HepG2 (cell line): ENCODE measurements around the gene ADGRL1. TPM values are rescaled to one million over a fixed set of nuclear protein-coding genes. Genes with fewer than 3 reads are reported as not detected.

Source experiments
- ADNP ChIP-seq: sonication (generic); formaldehyde crosslinking; IDR thresholded peaks from 2 replicates; pipeline ENCODE4 v1.4.0; 2020; ENCODE audit warnings: missing genetic modification reagents
- ARID5B ChIP-seq: IDR thresholded peaks from 2 replicates; pipeline ENCODE4 v1.4.0; 2020; ENCODE audit warnings: mild to moderate bottlenecking, missing genetic modification reagents
- ATM ChIP-seq: fragments of 450-650 bp; IDR thresholded peaks from 2 replicates; pipeline ENCODE4 v1.7.1; 2017; ENCODE audit warnings: mild to moderate bottlenecking, borderline replicate concordance
- CBX1 ChIP-seq: IDR thresholded peaks from one replicate; pipeline ENCODE4 v1.6.1; 2016; ENCODE audit warnings: antibody characterized with exemption, low read depth
- MBNL3 ChIP-seq: fragments of 250-450 bp; sonication (Bioruptor Pico); conservative IDR thresholded peaks from 2 replicates; pipeline ENCODE4 v1.8.0; 2022; ENCODE audit warnings: mild to moderate bottlenecking, inconsistent platforms
- PCBP2 ChIP-seq: fragments of 200-400 bp; formaldehyde crosslinking; optimal IDR thresholded peaks from 2 replicates; pipeline ENCODE3; 2018; ENCODE audit warnings: low read length, low read depth; ENCODE audit not compliant: poor library complexity, severe bottlenecking
- RFXANK ChIP-seq: IDR thresholded peaks from 2 replicates; pipeline ENCODE4 v1.6.1; 2016
- TCF7 ChIP-seq: sonication (generic); IDR thresholded peaks from 2 replicates; pipeline ENCODE4 v1.6.1; 2016; ENCODE audit warnings: antibody characterized with exemption, low read depth
- ZFP37 ChIP-seq: sonication (generic); formaldehyde crosslinking; IDR thresholded peaks from 2 replicates; pipeline ENCODE4 v1.4.0; 2020; ENCODE audit warnings: missing genetic modification reagents, borderline replicate concordance
- ZNF3 ChIP-seq: IDR thresholded peaks from 2 replicates; pipeline ENCODE4 v1.7.0; 2017; ENCODE audit warnings: inconsistent platforms
- ZNF607 ChIP-seq: sonication (generic); formaldehyde crosslinking; IDR thresholded peaks from 2 replicates; pipeline ENCODE4 v1.5.1; 2020; ENCODE audit warnings: missing genetic modification reagents, mild to moderate bottlenecking, borderline replicate concordance
- ZNF724P ChIP-seq: sonication (generic); formaldehyde crosslinking; IDR thresholded peaks from 2 replicates; pipeline ENCODE4 v1.8.0; 2022; ENCODE audit warnings: missing genetic modification reagents, borderline replicate concordance
- ZNF891 ChIP-seq: sonication (generic); formaldehyde crosslinking; IDR thresholded peaks from 2 replicates; pipeline ENCODE4 v1.5.0; 2020; ENCODE audit warnings: mild to moderate bottlenecking, missing genetic modification reagents
- polyA plus RNA-seq, 8 experiments: library from polyadenylated mRNA; depleted of rRNA in 3 of 8; stranded (reverse) in 7 of 8; unstranded in 1 of 8; fragments of >200 nt; fragmentation: Illumina TruSeq in 4 of 8; extraction: Trizol in 4 of 8; gene quantifications; 2 replicates each; pipeline versions ENCODE4 v1.2.1 to v1.2.3, GENCODE V29; 2011 to 2016; ENCODE audit warnings: low read depth in 4 of 8, missing spikeins in 1 of 8, mixed read lengths in 1 of 8; ENCODE audit not compliant: insufficient read depth in 1 of 8
- total RNA-seq, 5 experiments: library from RNA; depleted of rRNA; stranded (reverse); fragments of >200 nt; fragmentation: Illumina TruSeq; extraction: Trizol; gene quantifications; 2 replicates each; pipeline ENCODE4 v1.2.3, GENCODE V29; 2016; ENCODE audit warnings: low read depth in 1 of 5
- TF ChIP-seq, protein P1 (sequence below): sonication (generic); formaldehyde crosslinking; IDR thresholded peaks from 2 replicates; pipeline ENCODE4 v1.8.0; 2022; ENCODE audit warnings: missing genetic modification reagents, mild to moderate bottlenecking, moderate library complexity, borderline replicate concordance
- TF ChIP-seq, protein P2 (sequence below): sonication (generic); formaldehyde crosslinking; IDR thresholded peaks from 2 replicates; pipeline ENCODE4 v1.5.0; 2020; ENCODE audit warnings: mild to moderate bottlenecking, missing genetic modification reagents
- TF ChIP-seq, protein P3 (sequence below): sonication (generic); formaldehyde crosslinking; IDR thresholded peaks from 2 replicates; pipeline ENCODE4 v1.4.0; 2020; ENCODE audit warnings: missing genetic modification reagents, mild to moderate bottlenecking, borderline replicate concordance

Gene ADGRL1
- total and polyA plus RNA-seq, 2 of the 13 experiments (the other 11 are each of a cell fraction or from before 2014, with no cell fraction given) = 0.49 to 1.7 TPM

DNA sequence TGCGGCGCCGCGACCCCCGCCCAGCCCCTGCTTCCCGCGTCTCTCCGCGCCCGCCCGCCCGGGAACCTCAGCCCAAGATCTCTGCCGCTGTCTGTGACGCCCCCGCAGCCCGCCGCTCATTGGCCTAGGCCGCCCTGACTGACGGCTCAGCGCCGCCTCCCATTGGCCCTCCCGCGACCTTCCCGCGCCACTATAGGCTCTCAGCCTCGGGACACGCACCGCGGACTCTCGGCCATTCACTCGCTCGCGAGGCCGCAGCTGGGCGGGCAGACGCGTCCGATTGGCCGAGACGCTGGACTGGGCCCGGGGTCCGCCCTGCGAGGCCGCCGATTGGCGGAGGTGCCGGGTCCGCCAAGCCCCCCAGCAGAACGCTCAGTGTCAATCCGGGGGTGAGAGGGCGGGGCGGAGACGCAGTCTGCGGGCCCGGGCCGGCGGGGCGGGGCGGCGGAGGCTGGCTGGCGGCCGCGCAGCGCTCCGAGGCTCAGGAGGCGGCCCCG is 88.3 kb downstream of the ADGRL1 start, which contains the start of gene PRKACA (continued):
- TF ChIP-seq, protein P1, sequence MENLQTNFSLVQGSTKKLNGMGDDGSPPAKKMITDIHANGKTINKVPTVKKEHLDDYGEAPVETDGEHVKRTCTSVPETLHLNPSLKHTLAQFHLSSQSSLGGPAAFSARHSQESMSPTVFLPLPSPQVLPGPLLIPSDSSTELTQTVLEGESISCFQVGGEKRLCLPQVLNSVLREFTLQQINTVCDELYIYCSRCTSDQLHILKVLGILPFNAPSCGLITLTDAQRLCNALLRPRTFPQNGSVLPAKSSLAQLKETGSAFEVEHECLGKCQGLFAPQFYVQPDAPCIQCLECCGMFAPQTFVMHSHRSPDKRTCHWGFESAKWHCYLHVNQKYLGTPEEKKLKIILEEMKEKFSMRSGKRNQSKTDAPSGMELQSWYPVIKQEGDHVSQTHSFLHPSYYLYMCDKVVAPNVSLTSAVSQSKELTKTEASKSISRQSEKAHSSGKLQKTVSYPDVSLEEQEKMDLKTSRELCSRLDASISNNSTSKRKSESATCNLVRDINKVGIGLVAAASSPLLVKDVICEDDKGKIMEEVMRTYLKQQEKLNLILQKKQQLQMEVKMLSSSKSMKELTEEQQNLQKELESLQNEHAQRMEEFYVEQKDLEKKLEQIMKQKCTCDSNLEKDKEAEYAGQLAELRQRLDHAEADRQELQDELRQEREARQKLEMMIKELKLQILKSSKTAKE (CRISPR knock-in tag) = no peak
- TF ChIP-seq ZNF3 (no peak), CBX1 (no peak), ZNF607 (0 out of 2 replicates have a peak, but pooled peaks have one; percentile 0), ZFP37 (CRISPR knock-in tag) (no peak), MBNL3 (CRISPR knock-in tag) (no peak), RFXANK (peak; percentile 75; the same call in 1 of the 2 replicates), PCBP2 (no peak), ZNF724P (CRISPR knock-in tag) (no peak), ZNF891 (CRISPR knock-in tag) (no peak), ARID5B (CRISPR knock-in tag) (no peak), ADNP (CRISPR knock-in tag) (no peak), ATM (no peak), TCF7 (no peak)
- TF ChIP-seq, protein P2, sequence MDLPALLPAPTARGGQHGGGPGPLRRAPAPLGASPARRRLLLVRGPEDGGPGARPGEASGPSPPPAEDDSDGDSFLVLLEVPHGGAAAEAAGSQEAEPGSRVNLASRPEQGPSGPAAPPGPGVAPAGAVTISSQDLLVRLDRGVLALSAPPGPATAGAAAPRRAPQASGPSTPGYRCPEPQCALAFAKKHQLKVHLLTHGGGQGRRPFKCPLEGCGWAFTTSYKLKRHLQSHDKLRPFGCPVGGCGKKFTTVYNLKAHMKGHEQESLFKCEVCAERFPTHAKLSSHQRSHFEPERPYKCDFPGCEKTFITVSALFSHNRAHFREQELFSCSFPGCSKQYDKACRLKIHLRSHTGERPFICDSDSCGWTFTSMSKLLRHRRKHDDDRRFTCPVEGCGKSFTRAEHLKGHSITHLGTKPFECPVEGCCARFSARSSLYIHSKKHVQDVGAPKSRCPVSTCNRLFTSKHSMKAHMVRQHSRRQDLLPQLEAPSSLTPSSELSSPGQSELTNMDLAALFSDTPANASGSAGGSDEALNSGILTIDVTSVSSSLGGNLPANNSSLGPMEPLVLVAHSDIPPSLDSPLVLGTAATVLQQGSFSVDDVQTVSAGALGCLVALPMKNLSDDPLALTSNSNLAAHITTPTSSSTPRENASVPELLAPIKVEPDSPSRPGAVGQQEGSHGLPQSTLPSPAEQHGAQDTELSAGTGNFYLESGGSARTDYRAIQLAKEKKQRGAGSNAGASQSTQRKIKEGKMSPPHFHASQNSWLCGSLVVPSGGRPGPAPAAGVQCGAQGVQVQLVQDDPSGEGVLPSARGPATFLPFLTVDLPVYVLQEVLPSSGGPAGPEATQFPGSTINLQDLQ (CRISPR knock-in tag) = no peak
- TF ChIP-seq, protein P3, sequence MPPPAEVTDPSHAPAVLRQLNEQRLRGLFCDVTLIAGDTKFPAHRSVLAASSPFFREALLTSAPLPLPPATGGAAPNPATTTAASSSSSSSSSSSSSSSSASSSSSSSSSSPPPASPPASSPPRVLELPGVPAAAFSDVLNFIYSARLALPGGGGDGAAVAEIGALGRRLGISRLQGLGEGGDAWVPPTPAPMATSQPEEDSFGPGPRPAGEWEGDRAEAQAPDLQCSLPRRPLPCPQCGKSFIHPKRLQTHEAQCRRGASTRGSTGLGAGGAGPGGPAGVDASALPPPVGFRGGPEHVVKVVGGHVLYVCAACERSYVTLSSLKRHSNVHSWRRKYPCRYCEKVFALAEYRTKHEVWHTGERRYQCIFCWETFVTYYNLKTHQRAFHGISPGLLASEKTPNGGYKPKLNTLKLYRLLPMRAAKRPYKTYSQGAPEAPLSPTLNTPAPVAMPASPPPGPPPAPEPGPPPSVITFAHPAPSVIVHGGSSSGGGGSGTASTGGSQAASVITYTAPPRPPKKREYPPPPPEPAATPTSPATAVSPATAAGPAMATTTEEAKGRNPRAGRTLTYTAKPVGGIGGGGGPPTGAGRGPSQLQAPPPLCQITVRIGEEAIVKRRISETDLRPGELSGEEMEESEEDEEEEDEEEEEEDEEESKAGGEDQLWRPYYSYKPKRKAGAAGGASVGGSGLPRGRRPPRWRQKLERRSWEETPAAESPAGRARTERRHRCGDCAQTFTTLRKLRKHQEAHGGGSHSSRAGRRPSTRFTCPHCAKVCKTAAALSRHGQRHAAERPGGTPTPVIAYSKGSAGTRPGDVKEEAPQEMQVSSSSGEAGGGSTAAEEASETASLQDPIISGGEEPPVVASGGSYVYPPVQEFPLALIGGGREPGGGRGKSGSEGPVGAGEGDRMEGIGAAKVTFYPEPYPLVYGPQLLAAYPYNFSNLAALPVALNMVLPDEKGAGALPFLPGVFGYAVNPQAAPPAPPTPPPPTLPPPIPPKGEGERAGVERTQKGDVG (CRISPR knock-in tag) = no peak
